Hepatocyte (in vitro differentiated cells): Measurements from ENCODE around the gene LEMD1. TPM values are rescaled to one million over a fixed set of nuclear protein-coding genes. Genes with fewer than 3 reads are reported as not detected.

Source experiments
- DNase-seq: peaks from one replicate; pipeline ENCODE4 v3.0.0-alpha.2; 2016; ENCODE audit warnings: low spot score
- H2AFZ ChIP-seq: fragments of 200-600 bp; sonication (generic); 2 replicates; pipeline ENCODE4 v1.6.0; 2016; ENCODE audit warnings: antibody characterized with exemption, mild to moderate bottlenecking
- H3K27ac ChIP-seq: fragments of 200-600 bp; sonication (generic); 2 replicates; pipeline ENCODE4 v1.5.1; 2016; ENCODE audit warnings: mild to moderate bottlenecking
- H3K27me3 ChIP-seq: fragments of 200-600 bp; sonication (generic); 2 replicates; pipeline ENCODE4 v1.6.1; 2016
- H3K36me3 ChIP-seq: fragments of 200-600 bp; sonication (generic); replicated peaks from 2 replicates; pipeline ENCODE4 v1.5.1; 2016; ENCODE audit warnings: low read depth; ENCODE audit not compliant: insufficient read depth
- H3K4me1 ChIP-seq: fragments of 200-600 bp; sonication (generic); 2 replicates; pipeline ENCODE4 v1.5.1; 2016; ENCODE audit warnings: mild to moderate bottlenecking, moderate library complexity; ENCODE audit not compliant: insufficient read depth
- H3K4me2 ChIP-seq: fragments of 200-600 bp; sonication (generic); 2 replicates; pipeline ENCODE4 v1.6.0; 2016
- H3K4me3 ChIP-seq: fragments of 200-600 bp; sonication (generic); 2 replicates; pipeline ENCODE4 v1.5.1; 2016; ENCODE audit warnings: mild to moderate bottlenecking
- H3K79me2 ChIP-seq: fragments of 200-600 bp; sonication (generic); 2 replicates; pipeline ENCODE4 v1.6.0; 2017; ENCODE audit warnings: mild to moderate bottlenecking
- H3K9me2 ChIP-seq: fragments of 200-600 bp; sonication (generic); replicated peaks from 2 replicates; pipeline ENCODE4 v1.6.0; 2017; ENCODE audit warnings: mild to moderate bottlenecking; ENCODE audit not compliant: insufficient read depth
- H3K9me3 ChIP-seq: fragments of 200-600 bp; sonication (generic); 2 replicates; pipeline ENCODE4 v1.5.1; 2016; ENCODE audit warnings: low read depth, mild to moderate bottlenecking
- H4K20me1 ChIP-seq: fragments of 200-600 bp; sonication (generic); 2 replicates; pipeline ENCODE4 v1.6.0; 2016; ENCODE audit warnings: mild to moderate bottlenecking; ENCODE audit not compliant: insufficient read depth, poor library complexity, severe bottlenecking
- EZH2 ChIP-seq: fragments of 200-600 bp; sonication (generic); IDR thresholded peaks from 2 replicates; pipeline ENCODE4 v1.6.1; 2016; ENCODE audit warnings: antibody characterized with exemption, mild to moderate bottlenecking, borderline replicate concordance
- EZH2phosphoT487 ChIP-seq: fragments of 200-600 bp; sonication (generic); IDR thresholded peaks from one replicate; pipeline ENCODE4 v1.6.1; 2018; ENCODE audit warnings: antibody characterized with exemption, mild to moderate bottlenecking, low read depth, moderate library complexity; ENCODE audit not compliant: unreplicated experiment, severe bottlenecking
- WGBS: methylation state at CpG from one replicate; pipeline ENCODE4 v1.1.6; 2016; ENCODE audit warnings: low lambda C conversion rate; ENCODE audit errors: missing lambda C conversion rate; 5-methylcytosine and 5-hydroxymethylcytosine counted together
- polyA plus RNA-seq: library from polyadenylated mRNA; unstranded; fragments of >200 nt; fragmentation: Nextera tagmentation; extraction: Ambion mirVana; gene quantifications from 2 replicates; pipeline ENCODE4 v1.2.1, GENCODE V29; 2016
- total RNA-seq: library from RNA; depleted of rRNA; stranded (reverse); fragments of >200 nt; gene quantifications from 2 replicates; pipeline ENCODE4 v1.2.3, GENCODE V29; 2014
- TF ChIP-seq, protein P1 (sequence below): fragments of 200-600 bp; sonication (generic); IDR thresholded peaks from 2 replicates; pipeline ENCODE4 v1.5.1; 2016; ENCODE audit warnings: antibody characterized with exemption, mild to moderate bottlenecking; ENCODE audit not compliant: poor library complexity

The LEMD1 gene
- total and polyA plus RNA-seq, 2 experiments from 2014 or later: 0.35 to 2.4 TPM

DNA sequence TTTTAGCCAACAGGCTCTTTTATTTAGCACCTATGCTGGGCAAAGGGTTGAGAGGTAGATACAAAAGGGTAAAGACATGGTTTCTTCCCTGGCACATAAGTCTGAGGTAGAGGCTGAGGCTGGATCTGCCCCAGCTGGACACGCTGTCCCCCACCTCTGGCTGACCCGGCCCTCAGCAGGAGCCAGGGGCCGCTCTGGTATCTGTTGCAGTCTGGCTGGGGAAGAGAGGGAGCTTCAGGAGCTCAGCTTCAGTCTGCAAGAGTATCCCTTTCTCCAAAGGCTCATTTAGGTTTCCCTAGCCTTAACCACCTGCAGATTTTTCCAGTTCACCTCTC is 19.8 kb upstream of the LEMD1 start:
- no peaks in the 10 kb centered on the region for H4K20me1 ChIP-seq
- no peak overlapping the region for H3K4me2 ChIP-seq
- peaks cover 6% of the 10 kb centered on the region for H3K27me3 ChIP-seq
- no peaks in the 10 kb centered on the region for H3K9me2 ChIP-seq
- DNase-seq: no peak
- peaks cover 41% of the 10 kb centered on the region for H3K4me1 ChIP-seq
- H3K9me3 ChIP-seq: no peaks in the 10 kb centered on the region
- H2AFZ ChIP-seq: no peak overlapping the region
- no peaks in the 10 kb centered on the region for H3K79me2 ChIP-seq
- 86% methylated on average over 3 of the region's 3 CpGs for WGBS
- no peak overlapping the region for H3K4me3 ChIP-seq
- no peaks in the 10 kb centered on the region for H3K36me3 ChIP-seq
- H3K27ac ChIP-seq: peak overlapping the region; percentile 76
- TF ChIP-seq EZH2phosphoT487: no peak
- TF ChIP-seq, protein P1, sequence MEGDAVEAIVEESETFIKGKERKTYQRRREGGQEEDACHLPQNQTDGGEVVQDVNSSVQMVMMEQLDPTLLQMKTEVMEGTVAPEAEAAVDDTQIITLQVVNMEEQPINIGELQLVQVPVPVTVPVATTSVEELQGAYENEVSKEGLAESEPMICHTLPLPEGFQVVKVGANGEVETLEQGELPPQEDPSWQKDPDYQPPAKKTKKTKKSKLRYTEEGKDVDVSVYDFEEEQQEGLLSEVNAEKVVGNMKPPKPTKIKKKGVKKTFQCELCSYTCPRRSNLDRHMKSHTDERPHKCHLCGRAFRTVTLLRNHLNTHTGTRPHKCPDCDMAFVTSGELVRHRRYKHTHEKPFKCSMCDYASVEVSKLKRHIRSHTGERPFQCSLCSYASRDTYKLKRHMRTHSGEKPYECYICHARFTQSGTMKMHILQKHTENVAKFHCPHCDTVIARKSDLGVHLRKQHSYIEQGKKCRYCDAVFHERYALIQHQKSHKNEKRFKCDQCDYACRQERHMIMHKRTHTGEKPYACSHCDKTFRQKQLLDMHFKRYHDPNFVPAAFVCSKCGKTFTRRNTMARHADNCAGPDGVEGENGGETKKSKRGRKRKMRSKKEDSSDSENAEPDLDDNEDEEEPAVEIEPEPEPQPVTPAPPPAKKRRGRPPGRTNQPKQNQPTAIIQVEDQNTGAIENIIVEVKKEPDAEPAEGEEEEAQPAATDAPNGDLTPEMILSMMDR: no peak
- TF ChIP-seq EZH2: no peak

DNA sequence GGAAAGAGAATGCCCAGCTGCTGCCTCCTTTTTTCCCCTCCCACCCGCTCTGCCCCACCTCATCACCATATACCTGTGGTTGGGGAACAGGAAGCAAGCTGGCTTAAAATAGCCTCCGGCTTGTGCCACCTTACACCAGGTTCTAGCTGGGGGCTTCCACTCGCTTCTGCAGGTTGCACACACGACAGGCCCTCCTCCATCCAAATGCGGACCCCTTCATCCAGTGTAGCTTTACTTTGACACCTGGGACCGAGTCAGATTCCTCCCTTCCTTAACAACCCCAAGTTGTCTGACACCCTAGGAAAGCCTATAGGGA is 19.4 kb upstream of the LEMD1 start:
- 77% methylated on average over 5 of the region's 6 CpGs for WGBS
- H3K4me2 ChIP-seq: no peak overlapping the region
- H3K4me3 ChIP-seq: no peak overlapping the region
- TF ChIP-seq EZH2phosphoT487: no peak
- no peak for TF ChIP-seq EZH2
- TF ChIP-seq, protein P1: no peak
- H3K9me2 ChIP-seq: no peaks in the 10 kb centered on the region
- H3K36me3 ChIP-seq: no peaks in the 10 kb centered on the region
- no peaks in the 10 kb centered on the region for H3K79me2 ChIP-seq
- H3K4me1 ChIP-seq: peaks cover 41% of the 10 kb centered on the region
- no peak for DNase-seq
- H4K20me1 ChIP-seq: no peaks in the 10 kb centered on the region
- H2AFZ ChIP-seq: no peak overlapping the region
- H3K9me3 ChIP-seq: no peaks in the 10 kb centered on the region
- H3K27ac ChIP-seq: peak overlapping the region; percentile 76
- H3K27me3 ChIP-seq: peaks cover 10% of the 10 kb centered on the region

DNA sequence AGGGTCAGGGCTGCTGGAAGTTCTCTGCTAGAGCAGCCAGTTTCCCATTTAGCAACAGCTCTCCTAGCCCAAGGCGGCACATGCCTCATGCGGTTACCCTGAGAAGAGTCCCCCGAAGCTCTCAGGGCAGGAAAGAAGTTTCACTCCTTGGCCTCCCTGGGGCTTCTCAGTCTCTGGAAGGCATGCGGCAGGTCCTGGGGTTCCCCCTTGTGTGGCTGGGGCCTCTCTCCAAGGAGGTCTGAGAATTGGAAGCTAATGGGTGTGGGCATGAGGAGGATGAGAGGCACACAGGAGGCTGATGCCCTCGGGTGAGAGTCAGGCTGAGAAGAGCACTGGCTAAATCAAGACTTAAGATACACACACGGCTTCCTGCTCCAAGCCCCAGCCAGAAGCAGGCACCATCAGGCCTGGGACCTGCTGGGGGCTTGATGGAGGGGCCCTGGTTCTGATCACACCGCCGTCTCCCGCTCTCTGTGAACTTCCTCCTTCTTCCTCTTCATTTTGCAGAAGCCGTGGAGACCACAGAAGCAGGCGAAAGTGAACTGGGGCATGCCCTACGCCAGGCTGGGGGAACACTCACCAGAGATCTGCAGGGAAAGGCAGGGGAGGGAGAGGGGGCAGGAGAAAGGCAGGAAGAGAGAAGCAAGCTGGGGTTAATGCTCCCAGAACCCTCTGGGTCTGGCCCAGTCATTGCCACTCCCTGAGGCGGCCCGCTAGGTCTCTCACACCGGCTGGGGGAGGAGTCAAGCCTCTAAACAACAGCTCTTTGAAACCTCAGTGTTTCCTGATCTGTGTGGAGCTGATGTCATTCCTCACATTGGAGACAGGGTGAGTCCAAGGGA is 18.8 kb upstream of the LEMD1 start:
- H3K9me2 ChIP-seq: no peaks in the 10 kb centered on the region
- no peaks in the 10 kb centered on the region for H3K36me3 ChIP-seq
- H3K27ac ChIP-seq: peak overlapping the region; percentile 63
- no peaks in the 10 kb centered on the region for H3K9me3 ChIP-seq
- H2AFZ ChIP-seq: no peak overlapping the region
- peak; percentile 92 for DNase-seq
- 53% methylated on average over 15 of the region's 15 CpGs for WGBS
- peaks cover 40% of the 10 kb centered on the region for H3K4me1 ChIP-seq
- no peak overlapping the region for H3K4me2 ChIP-seq
- no peaks in the 10 kb centered on the region for H4K20me1 ChIP-seq
- no peaks in the 10 kb centered on the region for H3K79me2 ChIP-seq
- H3K4me3 ChIP-seq: no peak overlapping the region
- TF ChIP-seq, protein P1: no peak
- TF ChIP-seq EZH2 (no peak), EZH2phosphoT487 (no peak)
- peaks cover 16% of the 10 kb centered on the region for H3K27me3 ChIP-seq
